ENCODE data around the gene LFNG. TPM values are rescaled to one million over a fixed set of nuclear protein-coding genes. Genes with fewer than 3 reads are reported as not detected.

The LFNG gene
- total RNA-seq, 1 donor from 2014 or later, result 4.5 TPM

- Histone ChIP-seq H3K4me3 (ENCODE audit: low read depth, low read length) (no peak overlapping the region), H3K36me3 (ENCODE audit: control insufficient read depth, insufficient read depth, low read length) (peaks cover 19% of the 10 kb centered on the region), H3K27me3 (ENCODE audit: control insufficient read depth, insufficient read depth, low read length) (no peaks in the 10 kb centered on the region)
- no peak for DNase-seq (ENCODE audit: low read depth)
- FAIRE-seq, result no peak
- TF ChIP-seq CTCF (IDR thresholded peaks at IDR 0.05; ENCODE audit: insufficient read depth, low read length, severe bottlenecking), result no peak
Measured at GRCh38 chr7:2546776-2547586, 27.4 kb downstream of the LFNG start.

GRCh38 chr7:2551418-2551817, 31.8 kb downstream of the LFNG start:
- peaks cover 11% of the 10 kb centered on the region for H3K36me3 ChIP-seq (ENCODE audit: control insufficient read depth, insufficient read depth, low read length)
- no peak overlapping the region for H3K4me3 ChIP-seq (ENCODE audit: low read depth, low read length)
- DNase-seq (ENCODE audit: low read depth) (no peak), FAIRE-seq (no peak)
- no peaks in the 10 kb centered on the region for H3K27me3 ChIP-seq (ENCODE audit: control insufficient read depth, insufficient read depth, low read length)
- TF ChIP-seq CTCF (IDR thresholded peaks at IDR 0.05; ENCODE audit: insufficient read depth, low read length, severe bottlenecking), result no peak

GRCh38 chr7:2553108-2553507, 33.5 kb downstream of the LFNG start:
- DNase-seq (ENCODE audit: low read depth) (no peak), FAIRE-seq (no peak)
- Histone ChIP-seq H3K4me3 (ENCODE audit: low read depth, low read length) (no peak overlapping the region), H3K27me3 (ENCODE audit: control insufficient read depth, insufficient read depth, low read length) (no peaks in the 10 kb centered on the region), H3K36me3 (ENCODE audit: control insufficient read depth, insufficient read depth, low read length) (peaks cover 3% of the 10 kb centered on the region)
- no peak for TF ChIP-seq CTCF (IDR thresholded peaks at IDR 0.05; ENCODE audit: insufficient read depth, low read length, severe bottlenecking)

GRCh38 chr7:2553831-2554581, 34.4 kb downstream of the LFNG start:
- Histone ChIP-seq H3K4me3 (ENCODE audit: low read depth, low read length) (peak overlapping the region; percentile 80), H3K36me3 (ENCODE audit: control insufficient read depth, insufficient read depth, low read length) (peaks cover 2% of the 10 kb centered on the region), H3K27me3 (ENCODE audit: control insufficient read depth, insufficient read depth, low read length) (no peaks in the 10 kb centered on the region)
- FAIRE-seq (no peak), DNase-seq (ENCODE audit: low read depth) (peak; percentile 62)
- TF ChIP-seq CTCF (IDR thresholded peaks at IDR 0.05; ENCODE audit: insufficient read depth, low read length, severe bottlenecking), result no peak

- H3K36me3 ChIP-seq (ENCODE audit: control insufficient read depth, insufficient read depth, low read length), result no peaks in the 10 kb centered on the region
- TF ChIP-seq CTCF (IDR thresholded peaks at IDR 0.05; ENCODE audit: insufficient read depth, low read length, severe bottlenecking), result no peak
- DNase-seq (ENCODE audit: low read depth) (no peak), FAIRE-seq (no peak)
- H3K27me3 ChIP-seq (ENCODE audit: control insufficient read depth, insufficient read depth, low read length), result no peaks in the 10 kb centered on the region
- peak overlapping the region; percentile 80 for H3K4me3 ChIP-seq (ENCODE audit: low read depth, low read length)
Measured at GRCh38 chr7:2554661-2555111, 35.1 kb downstream of the LFNG start.

Measured in bronchial epithelial cell (primary cell).